GM19023 (cell line): ENCODE results near the gene ROBO4.
A peak's percentile ranks its signal among the peaks of the same experiment; 100 is the strongest.

Experiments
- ATAC-seq: cut with Tn5 transposase; IDR thresholded peaks from one replicate; pipeline ENCODE4 v1.9.1; 2021; ENCODE audit warnings: mild to moderate bottlenecking, moderate library complexity; ENCODE audit not compliant: unreplicated experiment

The ROBO4 gene

DNA sequence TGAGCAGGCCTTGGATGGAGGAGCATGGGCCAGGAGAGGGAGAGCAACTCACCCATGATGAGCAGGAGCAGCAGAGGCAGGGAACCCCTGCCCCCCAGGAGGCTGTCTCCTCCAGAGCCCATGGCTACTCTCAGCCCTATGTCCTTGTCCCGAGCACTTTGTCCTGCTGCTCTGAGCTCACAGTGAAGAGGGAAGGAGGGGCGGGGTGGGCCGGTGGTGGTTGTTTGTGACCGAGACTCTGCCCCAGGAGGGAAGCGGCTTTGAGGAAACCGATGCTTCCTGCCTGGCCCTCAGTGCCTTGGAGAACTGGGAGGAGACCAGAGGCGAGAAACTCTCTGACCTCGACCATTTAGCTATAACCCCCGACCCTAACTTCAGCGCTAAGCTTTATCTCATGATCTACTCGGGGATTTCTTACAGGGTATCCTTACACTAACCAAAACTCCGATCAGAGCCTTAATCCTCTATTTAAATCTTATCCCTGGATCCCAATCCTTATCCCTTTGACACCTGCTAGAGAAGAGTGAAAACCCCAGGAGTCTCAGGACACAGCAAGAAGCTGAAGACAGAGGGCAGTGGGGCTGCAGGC lies at the start of gene ROBO4:
Gene ROBO4, minus strand, starts transcription at position 192 of the 589 bp plus-strand sequence. Its CDS starts 70 bp downstream, at position 122.
- no peak for ATAC-seq

DNA sequence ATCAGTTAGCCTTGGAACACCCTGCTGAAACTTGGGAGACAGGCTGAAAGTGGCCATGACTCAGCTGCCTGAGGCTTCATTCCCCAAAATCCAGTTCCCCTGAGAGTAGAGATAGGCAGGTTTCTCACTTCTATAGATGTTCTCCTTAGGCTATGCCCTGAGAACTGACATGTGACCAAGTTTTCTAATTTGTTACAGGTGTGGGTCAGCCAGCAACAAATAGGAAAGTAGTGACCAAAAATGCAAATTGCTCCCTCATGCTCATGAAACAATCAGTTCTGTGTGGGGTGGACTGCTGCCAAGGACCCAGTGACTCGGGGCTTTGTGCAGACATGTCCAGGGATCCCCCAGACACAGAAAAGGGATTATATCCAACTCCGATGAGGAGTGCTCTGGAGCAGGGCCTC lies 49.1 kb upstream of the ROBO4 start:
- ATAC-seq: no peak

DNA sequence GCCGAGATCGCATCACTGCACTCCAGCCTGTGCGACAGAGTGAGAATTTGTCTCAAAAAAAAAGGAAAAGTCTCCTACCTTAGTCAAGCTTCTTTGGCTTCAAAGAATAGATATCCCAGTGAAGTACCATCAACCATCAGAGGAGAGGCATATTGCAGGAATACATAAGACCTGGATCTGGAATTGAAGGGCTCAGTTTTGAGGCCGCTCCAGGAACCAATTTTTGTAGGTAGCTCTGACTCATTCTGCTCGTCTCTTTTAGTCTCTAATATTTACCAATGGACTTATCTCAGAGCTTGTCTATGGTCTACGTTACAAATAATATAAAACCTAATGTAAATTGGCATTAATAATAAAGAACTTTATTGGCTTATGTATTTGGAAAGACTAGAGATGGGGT lies 48.2 kb upstream of the ROBO4 start:
- no peak for ATAC-seq

DNA sequence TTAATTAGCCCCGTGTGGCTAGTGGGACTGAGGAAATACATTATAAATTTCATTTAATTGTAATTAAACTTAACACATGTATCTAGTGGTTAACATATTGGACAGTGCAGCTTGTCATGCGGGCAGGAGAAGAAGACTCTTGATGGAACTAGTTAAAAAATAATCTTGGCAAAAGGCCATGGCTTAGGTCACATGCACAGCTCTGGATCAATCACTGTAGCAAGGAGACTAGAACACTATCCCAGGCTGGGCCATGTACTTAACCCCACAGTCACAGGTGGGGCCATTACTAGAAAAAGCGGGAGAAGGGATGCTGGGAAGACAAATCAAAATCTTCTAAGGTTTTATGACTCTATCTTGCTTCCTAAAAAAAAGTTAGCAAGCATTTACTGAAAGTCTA lies 46.9 kb upstream of the ROBO4 start:
- ATAC-seq: no peak

DNA sequence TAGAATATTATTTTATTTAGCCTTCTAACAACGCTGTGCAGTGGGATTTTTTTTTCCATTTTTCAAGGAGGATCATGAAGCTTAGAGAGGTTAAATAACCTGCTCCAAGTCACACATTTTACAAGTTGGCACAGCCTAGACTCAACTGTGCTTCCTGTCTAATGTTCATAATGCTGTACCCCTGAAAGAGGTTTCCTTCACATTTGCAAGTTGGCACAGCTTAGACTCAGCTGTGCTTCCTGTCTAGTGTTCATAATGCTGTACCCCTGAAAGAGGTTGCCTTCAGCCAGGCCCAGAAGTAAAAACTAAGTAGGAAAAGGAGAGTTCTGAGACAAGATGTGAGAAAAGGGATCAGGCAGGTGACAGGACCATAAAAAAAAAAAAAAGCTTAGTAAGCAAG lies 46.1 kb upstream of the ROBO4 start:
- no peak for ATAC-seq

DNA sequence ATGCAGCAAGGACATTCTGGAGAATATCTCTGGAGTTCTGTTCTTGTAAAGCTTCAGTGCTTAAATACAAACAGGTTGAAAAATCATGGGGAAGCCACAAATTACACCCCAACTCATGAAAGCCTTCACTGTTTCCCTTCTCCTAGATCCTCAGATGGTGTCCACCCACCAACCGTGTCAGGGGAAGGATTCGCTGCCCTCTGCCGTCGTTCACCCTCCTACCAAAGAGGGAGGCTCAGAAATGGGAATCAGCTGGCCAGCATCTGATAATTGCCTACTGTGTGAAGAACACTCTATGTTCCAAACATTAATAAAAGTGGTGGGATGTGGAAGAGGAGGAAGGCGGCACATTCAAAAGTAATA lies 45.6 kb upstream of the ROBO4 start:
- no peak for ATAC-seq

DNA sequence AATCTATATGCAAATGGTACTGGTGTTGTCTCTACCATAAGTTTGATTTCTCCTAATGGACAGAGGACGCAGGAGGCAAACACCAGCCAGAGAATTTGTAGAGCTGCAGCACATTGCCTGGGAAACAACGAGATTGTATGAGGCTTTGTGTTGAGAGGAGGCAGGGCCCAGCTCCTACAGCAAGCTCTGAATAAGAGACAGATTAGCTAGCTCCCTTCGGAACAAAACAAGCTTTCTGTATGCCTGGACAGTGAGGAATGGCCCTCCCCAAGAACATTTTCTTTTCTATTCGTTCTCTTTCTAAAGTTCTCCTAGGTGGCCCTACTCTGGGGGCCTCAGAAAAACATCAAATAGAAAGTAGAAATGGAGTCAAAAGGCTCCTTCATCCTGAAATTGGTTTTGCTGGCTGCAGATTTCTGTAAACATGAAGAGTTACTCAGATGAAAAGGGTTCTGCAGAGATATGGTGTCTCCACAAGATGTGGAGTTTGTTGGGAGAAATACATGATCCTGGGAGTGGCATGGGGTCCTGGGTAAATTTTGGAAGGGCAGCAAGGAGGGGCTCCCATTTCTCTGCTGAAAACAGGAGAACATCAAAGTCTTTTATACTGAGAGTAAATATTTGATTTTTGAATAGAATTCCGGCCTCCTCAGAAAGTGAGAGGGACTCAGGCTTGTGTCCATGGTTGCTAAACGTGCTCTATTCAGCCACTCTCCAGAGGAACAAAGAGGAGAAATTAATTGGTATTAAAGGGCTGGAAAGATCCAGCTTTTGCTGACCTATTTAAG lies 45.0 kb upstream of the ROBO4 start:
- ATAC-seq: no peak

DNA sequence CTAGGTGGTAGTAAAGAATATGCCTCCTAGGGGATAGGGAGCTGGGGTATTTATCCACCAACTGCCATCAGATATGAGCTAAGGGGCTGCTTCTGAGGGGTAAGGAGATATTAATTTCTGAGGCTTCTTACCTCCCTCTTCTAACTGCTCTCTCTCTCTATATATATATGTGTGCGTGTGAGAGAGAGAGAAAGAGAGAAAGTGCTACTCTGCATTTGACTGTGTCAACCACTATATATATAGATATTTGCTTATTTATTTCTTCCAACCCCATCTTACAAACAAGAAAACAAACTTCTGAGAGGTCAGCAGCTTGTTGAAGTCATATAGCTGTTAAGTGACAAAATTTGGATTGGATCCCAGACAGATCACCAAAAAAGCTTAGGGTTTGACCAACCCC lies 44.0 kb upstream of the ROBO4 start:
- no peak for ATAC-seq

DNA sequence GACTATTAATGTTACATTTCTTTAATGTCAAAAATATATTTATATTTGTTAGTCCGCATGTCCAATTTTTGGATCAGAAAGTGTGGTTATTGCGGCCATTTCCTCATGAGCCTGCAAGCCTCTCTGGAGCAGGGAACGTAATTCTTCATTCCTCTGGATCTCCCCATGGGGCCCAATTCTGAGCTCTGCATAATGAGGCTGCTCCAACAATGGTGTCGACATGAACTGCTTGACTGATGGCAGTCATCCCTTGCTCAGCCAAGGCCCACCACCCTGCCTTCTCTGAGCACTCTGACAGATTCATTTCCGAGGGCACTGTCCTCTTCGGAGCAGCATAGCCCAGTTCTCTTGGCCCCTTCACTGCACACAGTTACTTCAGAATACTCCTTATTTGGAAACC lies 41.3 kb upstream of the ROBO4 start:
- no peak for ATAC-seq

DNA sequence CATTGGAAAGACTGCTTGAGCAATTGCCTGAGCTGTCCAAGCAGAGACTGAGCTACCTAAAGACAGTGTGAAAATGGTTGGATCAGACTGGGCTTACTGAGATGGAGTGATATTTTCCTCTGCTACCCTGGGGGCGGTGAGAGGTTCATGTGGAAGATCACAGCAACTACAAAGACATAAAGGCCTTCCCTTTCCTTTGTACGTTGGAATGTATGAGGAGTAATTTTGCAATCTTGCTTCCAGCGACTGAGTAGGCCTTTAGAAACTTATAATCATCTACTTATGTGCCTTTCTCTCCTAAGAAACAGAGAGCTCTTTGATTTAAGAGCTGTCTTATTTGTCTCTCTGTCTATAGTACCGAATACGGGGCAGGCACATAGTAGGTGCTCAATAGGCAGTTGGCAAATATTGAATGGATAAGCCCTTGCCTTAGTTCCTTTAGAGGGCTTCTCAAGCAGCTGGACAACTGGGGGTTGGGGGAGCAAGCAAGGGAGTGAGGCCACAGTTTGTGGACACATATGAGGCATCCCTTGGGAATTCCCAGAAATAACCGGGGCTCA lies 40.6 kb upstream of the ROBO4 start:
- ATAC-seq: no peak

DNA sequence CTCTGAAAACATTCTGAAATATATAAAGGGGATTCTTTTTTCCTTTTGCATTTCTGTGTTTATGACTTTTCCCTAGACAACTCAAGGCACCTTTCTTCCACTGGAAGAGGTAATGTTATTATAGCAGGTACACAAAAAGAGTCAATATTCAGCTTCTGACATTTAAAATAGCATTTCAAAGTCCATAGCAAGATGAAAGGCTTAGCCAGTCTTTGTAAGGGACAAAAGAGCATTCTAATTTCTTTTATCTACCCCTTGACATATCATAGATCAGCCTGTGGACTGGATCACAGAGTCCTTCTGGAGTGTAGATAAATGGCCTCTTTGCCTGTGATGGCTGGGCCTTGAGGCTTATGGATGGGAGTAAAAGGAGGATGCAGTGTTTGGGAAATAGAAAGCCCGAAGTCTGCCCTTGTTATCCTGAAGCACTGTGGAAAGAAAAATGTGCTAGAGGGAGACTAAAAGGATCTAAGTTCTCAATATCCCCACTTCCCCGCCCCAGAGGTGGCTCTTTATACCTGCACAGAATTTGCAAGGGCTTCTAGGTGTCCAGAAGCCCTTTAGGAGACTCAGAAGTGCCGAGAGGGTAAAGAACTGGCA lies 39.8 kb upstream of the ROBO4 start:
- no peak for ATAC-seq

DNA sequence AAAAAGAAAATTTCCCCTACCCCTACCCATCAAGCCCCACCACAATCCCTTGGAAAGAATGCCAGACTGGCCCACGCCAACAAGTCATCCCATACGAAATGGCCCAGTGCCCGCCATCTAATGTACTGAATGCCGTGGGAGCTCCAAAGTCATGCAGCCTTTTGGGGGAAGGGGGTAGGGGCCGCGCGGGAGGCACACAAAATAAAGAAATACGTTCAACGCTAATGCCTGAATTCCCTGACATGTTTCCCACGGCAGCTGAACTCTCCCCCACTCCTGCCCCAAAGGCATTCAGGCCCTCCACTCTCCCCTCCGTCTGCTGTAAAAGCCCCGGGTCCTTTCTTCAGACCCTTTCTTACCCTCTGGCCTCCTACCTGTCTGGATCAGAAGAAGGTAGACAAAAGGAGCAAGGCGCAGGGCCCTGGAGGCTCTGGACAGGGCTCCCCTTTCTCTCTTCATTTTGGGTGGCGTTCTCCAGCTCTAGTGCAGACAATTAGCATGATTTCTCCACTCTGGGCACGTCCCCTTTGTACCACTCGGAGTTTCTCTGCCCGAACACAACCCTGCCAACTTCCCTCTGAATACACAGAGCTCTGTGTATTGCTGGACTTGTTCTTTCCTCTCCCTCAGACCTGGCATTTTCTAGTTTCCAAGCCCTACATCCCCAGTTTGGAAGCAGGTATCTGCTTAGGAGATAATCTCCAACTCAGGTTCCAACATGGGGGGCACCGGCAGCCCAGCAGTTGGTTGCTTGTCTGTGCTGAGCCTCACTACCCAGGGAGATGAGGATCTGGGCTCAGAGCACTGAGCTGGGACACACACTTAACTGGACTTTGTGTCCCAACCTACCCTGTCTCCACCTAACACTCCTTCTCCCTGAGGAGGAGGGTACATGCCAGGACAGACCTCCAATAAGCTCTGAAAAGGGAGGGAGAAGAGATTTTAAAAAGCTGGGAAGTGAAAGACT lies 38.2 kb upstream of the ROBO4 start, which contains the start of gene HEPACAM:
Gene HEPACAM, minus strand, starts transcription at position 500 of the 967 bp plus-strand sequence. Its CDS starts 41 bp downstream, at position 459.
- no peak for ATAC-seq

DNA sequence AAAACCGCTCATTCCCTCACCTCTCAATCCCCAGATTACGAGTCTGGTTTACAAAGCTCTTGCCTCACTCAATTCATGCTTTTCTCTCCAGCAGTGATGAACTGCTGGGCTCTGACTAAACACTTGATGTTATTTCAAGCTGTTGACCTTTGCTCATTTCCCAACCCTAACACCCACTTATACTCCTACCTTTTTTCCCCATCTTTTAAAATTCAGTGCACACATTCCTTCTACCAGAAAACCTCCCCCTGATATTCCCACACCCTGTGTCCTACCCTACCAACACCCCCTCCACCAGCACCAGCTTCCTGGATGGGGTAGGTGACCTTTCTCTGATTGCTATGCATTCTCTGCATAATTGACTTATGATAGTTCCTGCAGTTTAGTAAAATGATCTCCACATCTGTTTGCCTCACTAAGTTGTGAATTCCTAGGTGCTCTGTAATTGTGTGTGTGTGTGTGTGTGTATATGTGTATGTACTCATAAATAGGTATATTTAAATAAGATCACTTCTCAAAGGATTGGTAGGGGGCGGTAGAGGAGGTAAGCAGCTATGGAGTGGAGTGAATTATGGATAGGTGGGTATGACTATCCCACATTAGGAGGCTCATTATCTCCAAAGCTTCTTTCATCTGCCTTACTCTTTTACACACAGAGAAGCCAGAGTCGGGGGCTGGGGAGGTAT lies 37.3 kb upstream of the ROBO4 start:
- no peak for ATAC-seq

DNA sequence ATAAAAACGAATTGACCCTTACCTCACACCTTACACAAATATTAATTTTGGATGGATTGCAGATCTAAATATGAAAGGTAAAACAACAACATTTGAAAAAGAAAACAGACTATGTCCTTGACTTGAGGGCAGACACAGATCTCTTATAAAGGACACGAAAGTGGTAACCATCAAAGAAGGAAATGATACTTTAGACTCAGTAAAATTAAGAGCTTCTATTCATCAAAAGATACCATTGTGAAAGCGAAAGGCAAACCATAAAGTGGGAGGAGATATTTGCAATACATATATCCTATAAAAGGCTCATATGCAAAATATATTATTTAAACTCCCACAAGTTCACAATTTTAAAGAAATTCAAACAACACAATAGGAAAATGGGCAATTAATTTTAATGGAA lies 33.1 kb upstream of the ROBO4 start:
- ATAC-seq: no peak

DNA sequence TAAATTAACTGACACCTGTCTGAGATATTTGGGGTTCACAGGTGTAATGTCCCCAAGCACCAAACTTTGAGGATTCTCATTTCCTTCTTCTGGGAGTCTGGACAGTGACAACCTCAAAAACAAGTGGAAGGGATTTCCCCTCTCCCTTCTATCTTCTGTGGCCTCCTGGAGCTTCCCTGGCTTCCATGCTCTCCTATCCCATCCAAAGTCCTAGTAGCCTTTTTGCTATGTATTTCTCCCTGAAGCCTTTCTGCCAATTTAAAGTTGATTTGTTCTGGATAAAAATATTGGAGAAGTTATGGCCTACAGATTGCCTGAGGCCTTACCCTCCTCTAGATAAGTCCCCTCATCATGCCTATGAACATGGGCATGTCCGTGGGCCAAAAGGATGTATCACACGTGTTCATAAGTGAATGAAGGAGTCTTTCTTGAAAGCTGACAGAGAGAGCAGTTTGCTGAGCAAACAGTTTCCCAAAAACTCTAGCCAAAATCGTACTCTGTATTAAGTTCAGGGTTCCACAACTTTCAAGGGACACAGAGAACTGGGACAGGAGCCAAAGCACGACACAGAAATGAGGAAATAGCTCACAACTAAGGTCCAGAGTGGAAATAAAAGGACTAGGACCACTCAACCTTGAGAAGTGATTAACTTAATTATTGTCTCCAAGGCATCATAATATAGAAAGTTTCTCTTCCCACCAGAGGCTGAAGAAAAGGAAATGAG lies 31.4 kb upstream of the ROBO4 start:
- ATAC-seq: no peak

DNA sequence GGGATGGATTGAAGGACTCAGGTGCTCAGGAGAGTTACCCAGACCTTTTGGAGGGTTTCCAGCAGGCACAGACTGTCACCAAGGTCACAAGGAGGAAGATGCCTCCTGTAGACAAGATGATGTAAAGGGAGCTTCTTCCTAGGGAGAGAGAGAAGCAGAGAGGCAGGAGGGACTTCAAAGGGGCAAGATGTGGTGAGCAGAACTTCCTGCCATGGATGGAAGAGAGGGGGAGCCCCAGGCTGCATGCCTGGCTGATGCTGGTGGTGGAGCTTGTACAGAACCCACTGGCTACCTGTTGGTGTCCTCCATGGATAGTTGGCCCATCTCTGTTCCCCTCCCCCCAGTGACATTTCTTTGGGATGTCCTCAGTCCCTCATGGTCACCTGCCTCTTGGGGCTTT lies 25.6 kb upstream of the ROBO4 start:
- no peak for ATAC-seq

DNA sequence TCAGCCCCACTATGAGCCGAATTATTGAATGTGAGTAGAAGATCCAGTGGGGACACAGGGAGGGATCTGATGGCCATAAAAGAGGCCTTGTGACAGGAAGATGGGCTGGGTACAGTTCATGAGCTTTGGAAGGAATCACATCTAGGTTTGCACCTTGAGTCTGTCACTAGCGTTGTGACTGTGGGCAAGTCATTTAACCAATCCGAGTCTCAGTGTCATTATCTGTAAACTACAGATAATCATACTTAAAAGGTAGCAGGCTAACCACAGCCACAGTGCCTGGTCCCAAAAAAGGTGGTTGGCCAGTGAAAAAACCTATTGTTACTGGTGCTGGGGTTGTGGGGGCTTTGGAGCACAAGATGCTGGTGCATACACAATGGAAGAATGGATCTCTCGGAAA lies 25.2 kb upstream of the ROBO4 start:
- no peak for ATAC-seq

DNA sequence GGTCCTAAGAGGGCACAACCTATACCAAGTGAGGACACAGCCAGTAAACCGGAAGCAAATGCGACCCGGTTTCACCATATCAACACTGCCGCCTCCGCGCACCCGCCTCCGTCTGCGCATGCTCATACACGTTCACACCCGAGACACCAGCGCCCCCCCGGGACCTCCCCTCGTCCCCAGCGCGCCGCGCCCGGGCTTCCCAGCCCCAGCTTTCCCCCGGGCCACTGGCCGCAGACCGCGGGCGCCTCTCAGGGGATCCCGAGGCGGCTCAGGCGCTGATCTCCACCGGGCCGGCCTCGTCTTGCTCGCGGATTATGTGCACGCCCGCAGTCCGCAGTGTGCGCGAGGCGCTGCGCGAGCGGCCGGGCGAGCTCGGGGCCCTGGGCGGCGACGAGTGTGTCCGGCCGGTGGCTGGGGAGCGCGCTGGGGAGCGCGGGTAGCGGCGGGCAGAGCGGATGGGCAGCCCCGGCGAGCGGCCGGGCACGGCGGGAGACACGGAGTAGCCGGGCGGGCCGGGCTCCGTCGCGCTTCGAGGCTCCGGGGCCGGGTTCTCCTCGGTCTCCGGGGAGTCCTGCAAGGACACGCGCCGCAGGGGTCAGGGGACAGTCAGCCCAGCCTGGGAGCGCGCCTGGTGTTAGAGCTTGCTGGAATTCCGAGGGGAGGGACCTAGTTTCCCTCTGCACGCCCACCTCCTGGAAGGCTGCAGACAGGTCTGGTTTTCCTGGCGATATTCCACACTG lies 23.4 kb upstream of the ROBO4 start:
- ATAC-seq: peak; percentile 69

DNA sequence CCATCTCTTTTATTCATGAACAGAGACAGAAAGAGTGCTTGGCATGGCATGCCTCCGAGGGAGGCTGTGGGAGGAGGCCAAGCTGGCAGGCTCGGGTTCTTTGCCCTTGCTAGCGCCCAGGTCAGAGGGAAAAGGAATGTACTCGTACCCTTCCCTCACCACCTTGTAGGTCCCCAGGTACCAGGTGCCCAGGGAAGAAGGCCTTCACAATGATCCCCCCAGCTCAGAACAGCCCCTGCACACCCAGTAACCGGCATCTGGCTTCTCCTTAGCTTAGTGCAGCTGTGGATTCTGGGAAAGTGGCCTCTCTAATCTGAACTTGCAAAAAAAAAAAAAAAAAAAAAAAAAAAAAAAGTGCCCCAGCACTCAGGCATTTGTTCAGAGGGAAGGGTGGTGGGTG lies 22.7 kb upstream of the ROBO4 start:
- no peak for ATAC-seq
